Stimulated activated effector memory CD8-positive, alpha-beta T cell treated with anti-CD3 and anti-CD28 coated beads, Interleukin-12 subunit alpha, Interleukin-12 subunit beta, amount 100 ng/mL, for 72 hours (primary cell): Measurements from ENCODE around the gene TMEM43.
"Not testable (repeated sequence)": the region's sequence is repeated elsewhere in the genome, so short reads cannot be mapped to it uniquely, and the experiment has no call there.

ENCODE experiments used
- ATAC-seq: fragments of 150-1000 bp; cut with Tn5 transposase; 2 replicates; pipeline ENCODE4 v1.10.0; 2021
- DNase-seq, 2 donors: peaks; one replicate each; pipeline ENCODE4 v3.0.0; 2021 to 2022; ENCODE audit warnings: low spot score in 2 of 2
- H3K27ac Mint-ChIP-seq: one replicate; pipeline ENCODE4 v1.8.0; 2022; ENCODE audit warnings: mild to moderate bottlenecking, mixed read lengths
- H3K36me3 Mint-ChIP-seq: one replicate; pipeline ENCODE4 v1.8.0; 2022; ENCODE audit warnings: mild to moderate bottlenecking, mixed read lengths
- H3K4me1 Mint-ChIP-seq: one replicate; pipeline ENCODE4 v1.8.0; 2022; ENCODE audit warnings: mixed read lengths
- H3K4me3 Mint-ChIP-seq: one replicate; pipeline ENCODE4 v1.8.0; 2022; ENCODE audit warnings: mild to moderate bottlenecking, mixed read lengths
- H3K9me3 Mint-ChIP-seq: one replicate; pipeline ENCODE4 v1.8.0; 2022; ENCODE audit warnings: mixed read lengths

Gene TMEM43, protein sequence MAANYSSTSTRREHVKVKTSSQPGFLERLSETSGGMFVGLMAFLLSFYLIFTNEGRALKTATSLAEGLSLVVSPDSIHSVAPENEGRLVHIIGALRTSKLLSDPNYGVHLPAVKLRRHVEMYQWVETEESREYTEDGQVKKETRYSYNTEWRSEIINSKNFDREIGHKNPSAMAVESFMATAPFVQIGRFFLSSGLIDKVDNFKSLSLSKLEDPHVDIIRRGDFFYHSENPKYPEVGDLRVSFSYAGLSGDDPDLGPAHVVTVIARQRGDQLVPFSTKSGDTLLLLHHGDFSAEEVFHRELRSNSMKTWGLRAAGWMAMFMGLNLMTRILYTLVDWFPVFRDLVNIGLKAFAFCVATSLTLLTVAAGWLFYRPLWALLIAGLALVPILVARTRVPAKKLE

DNA sequence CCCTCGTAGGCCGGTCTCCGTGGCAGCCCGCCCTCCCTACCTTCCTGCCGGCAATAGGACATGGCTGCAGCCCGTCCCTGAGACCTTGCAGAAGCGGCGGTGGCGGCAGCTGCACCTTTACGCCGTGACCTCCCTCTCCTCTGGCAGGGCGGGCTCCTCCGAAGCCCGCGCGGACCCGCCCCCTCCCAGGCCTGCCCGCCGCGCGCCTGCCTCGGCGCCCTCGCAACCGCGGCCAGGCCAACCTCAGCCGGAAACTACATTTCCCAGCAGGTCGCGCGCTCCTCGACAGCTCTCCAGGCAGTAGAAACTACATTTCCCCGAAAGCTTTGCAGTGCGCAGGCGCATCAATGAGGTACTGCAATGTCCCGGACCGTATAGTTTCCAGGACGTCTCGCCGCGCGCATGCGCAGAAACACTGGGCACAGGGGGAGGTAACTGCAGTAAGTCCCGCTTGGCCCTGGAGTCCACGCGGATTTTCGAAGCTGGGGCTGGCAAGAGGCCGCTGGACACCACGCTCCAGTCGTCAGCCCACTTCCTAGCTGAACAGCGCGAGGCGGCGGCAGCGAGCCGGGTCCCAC, at the start of gene TMEM43, which contains the start of gene CHCHD4:
Gene TMEM43 (plus strand): TSS at position 438 of the 578 bp plus-strand sequence. CDS start 142 bp downstream, outside the sequence.
Gene CHCHD4 (minus strand): TSS at position 256 of the 578 bp plus-strand sequence. CDS start 194 bp downstream, at position 62.
- peaks cover 72% of the 10 kb centered on the region for H3K4me1 Mint-ChIP-seq
- peak within 1 kb of the TSS; percentile 97 for H3K27ac Mint-ChIP-seq
- ATAC-seq (peak; percentile 94), DNase-seq (peak; percentile 95 to 98)
- peaks cover 59% of the 10 kb centered on the region for H3K36me3 Mint-ChIP-seq
- H3K9me3 Mint-ChIP-seq: no peaks in the 10 kb centered on the region
- peak within 1 kb of the TSS; percentile 97 for H3K4me3 Mint-ChIP-seq

DNA sequence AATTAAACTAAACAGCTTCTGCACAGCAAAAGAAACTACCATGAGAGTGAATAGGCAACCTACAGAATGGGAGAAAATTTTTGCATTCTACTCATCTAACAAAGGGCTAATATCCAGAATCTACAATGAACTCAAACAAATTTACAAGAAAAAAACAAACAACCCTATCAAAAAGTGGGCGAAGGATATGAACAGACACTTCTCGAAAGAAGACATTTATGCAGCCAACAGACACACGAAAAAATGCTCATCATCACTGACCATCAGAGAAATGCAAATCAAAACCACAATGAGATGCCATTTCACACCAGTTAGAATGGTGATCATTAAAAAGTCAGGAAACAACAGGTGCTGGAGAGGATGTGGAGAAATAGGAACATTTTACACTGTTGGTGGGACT, 49.6 kb upstream of the TMEM43 start:
- DNase-seq, H3K9me3 Mint-ChIP-seq, H3K36me3 Mint-ChIP-seq, H3K4me1 Mint-ChIP-seq, H3K4me3 Mint-ChIP-seq, H3K27ac Mint-ChIP-seq, ATAC-seq: not testable (repeated sequence)

DNA sequence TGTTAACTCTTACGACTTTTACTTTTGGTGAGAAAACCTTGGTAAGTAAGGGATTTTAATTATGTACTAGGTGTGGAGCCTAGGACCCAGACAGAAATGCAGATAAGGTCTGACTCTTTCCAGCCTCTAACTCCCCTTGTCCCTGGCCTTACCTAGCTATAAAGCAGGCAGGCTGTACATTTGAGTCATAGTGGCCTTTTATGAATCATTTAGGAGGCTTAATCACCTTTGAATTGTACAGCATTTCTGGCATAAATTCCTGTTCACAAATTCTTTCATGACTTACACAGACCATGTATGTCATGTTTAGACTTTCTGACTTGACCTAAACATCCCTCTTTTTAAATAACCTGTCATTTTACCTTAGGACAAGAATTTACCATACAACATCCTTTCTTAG, 47.5 kb upstream of the TMEM43 start:
- no peaks in the 10 kb centered on the region for H3K4me1 Mint-ChIP-seq
- peaks cover 4% of the 10 kb centered on the region for H3K9me3 Mint-ChIP-seq
- ATAC-seq (peak; percentile 53), DNase-seq (no peak)
- no peaks in the 10 kb centered on the region for H3K36me3 Mint-ChIP-seq
- H3K4me3 Mint-ChIP-seq: no peak overlapping the region
- H3K27ac Mint-ChIP-seq: no peak overlapping the region

DNA sequence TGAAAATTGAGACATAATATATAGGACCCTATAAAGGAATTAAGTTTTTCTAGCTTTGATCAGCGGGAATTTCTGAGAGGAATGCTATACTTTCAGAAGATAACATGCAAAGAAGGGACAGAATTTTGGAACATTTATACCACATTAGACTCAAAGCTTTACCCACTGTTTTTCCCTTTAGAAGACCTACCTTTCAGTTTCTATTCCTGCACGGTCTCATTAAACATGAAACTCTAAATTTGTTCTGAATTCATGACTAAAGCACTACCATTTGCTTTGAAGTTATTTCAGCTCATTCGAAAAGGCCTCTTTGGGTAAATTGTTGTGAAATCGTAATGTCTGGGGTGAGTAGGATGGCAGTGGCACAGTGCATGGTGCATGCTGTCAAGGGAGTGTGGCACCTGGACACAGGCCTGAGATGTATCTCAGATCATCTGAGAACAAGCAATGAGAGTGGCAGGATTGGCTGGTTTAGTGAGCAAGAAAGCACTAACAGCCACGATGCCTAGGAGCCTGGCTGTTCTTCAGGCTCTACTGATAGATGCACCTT, 42.7 kb upstream of the TMEM43 start:
- H3K36me3 Mint-ChIP-seq: no peaks in the 10 kb centered on the region
- H3K9me3 Mint-ChIP-seq: no peaks in the 10 kb centered on the region
- no peaks in the 10 kb centered on the region for H3K4me1 Mint-ChIP-seq
- DNase-seq: no peak
- ATAC-seq: peak; percentile 37
- H3K27ac Mint-ChIP-seq: no peak overlapping the region
- H3K4me3 Mint-ChIP-seq: no peak overlapping the region

DNA sequence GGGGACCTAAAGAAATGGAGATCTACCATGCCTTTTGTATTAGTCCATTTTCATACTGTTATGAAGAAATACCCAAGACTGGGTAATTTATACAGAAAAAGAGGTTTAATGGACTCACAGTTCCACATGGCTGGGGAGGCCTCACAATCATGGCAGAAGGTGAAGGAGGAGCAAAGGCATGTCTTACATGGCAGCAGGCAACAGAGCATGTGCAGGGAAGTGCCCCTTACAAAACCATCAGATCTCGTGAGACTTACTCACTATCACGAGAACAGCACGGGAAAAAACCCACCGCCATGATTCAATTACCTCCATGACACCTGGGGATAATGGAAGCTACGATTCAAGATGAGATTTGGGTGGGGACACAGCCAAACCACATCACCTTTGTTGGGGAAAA, 37.4 kb upstream of the TMEM43 start:
- not testable (repeated sequence) for ATAC-seq

DNA sequence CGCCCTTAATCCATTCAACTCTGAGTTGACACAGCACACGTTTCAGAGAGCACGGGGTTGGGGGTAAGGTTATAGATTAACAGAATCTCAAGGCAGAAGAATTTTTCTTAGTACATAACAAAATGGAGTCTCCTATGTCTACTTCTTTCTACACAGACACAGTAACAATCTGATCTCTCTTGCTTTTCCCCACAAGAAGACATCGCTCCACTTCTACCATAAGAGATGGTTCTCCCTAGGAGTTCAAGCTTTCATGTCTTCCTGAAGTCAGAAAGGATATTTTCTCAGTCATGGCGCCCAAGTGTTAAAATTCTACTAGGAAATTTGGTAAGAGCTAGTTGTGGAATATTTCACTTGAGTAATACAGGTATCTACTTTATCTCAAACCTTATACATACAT, 32.9 kb upstream of the TMEM43 start:
- not testable (repeated sequence) for ATAC-seq, H3K9me3 Mint-ChIP-seq, H3K4me1 Mint-ChIP-seq, H3K36me3 Mint-ChIP-seq, DNase-seq, H3K4me3 Mint-ChIP-seq, H3K27ac Mint-ChIP-seq

More for the DNA sequence above, 37.4 kb upstream of the TMEM43 start:
- H3K4me3 Mint-ChIP-seq, H3K9me3 Mint-ChIP-seq, H3K4me1 Mint-ChIP-seq, DNase-seq, H3K36me3 Mint-ChIP-seq, H3K27ac Mint-ChIP-seq: not testable (repeated sequence)

DNA sequence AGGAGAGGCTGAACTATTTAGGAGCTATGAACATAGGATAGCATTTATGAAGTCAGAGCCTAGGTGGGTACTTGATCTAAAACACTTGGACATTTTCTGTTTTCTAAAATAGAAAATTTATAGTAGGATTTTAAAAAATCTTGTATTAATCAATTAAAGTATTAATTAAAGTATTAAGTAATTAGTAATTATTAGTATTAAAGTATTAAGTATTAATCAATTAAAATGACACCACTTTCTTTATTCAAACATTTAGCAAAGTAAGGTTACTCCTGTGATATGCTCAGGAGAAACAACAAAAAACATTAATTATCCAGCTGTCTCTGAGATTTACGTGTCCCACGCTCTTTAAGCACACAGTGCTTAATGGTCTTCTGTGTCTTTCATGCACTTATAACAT, 32.4 kb upstream of the TMEM43 start:
- Mint-ChIP-seq H3K27ac (no peak overlapping the region), H3K4me3 (no peak overlapping the region), H3K4me1 (no peaks in the 10 kb centered on the region), H3K9me3 (peaks cover 2% of the 10 kb centered on the region), H3K36me3 (no peaks in the 10 kb centered on the region)
- DNase-seq: no peak
- ATAC-seq: no peak

DNA sequence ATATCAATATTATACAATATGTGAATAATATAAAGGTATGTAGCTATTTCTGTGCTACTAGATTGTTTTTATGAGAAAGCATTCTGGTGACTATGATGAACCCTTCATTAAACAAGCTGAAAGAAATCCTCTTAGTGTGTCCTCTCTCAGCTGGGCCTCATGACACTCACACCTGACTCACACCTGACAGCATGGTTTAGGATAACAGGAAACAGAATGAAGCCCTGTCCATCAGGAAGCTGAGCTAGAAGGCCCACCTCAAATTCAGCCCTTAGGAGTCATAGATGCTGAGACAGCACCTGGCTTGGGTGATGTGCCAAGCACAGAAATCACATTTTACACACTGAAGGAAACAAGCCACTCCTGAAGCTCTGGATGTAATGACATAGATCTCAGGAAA, 31.0 kb upstream of the TMEM43 start:
- Mint-ChIP-seq H3K27ac (no peak overlapping the region), H3K36me3 (no peaks in the 10 kb centered on the region), H3K4me3 (no peak overlapping the region), H3K9me3 (peaks cover 5% of the 10 kb centered on the region), H3K4me1 (no peaks in the 10 kb centered on the region)
- DNase-seq (no peak), ATAC-seq (no peak)

DNA sequence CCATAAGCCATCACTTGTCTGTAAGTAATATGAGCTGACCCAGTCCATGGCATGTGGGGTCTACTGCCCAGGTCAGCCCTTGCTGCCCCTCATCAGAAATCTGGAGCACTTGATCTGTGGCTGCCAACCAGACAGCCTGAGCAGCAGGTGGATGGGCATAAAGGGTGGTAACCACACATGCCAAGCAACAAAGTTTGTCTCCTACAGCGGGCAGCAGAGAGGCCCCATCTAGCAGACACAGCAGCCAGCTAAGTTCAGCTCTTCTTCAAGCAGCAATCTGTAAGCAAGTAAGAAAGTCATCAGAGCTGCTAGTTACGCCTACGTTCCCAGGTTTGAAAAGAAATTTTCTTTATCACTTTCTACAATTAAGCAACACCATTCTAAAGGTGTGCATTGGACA, 28.1 kb upstream of the TMEM43 start:
- H3K4me1 Mint-ChIP-seq: no peaks in the 10 kb centered on the region
- H3K4me3 Mint-ChIP-seq: no peak overlapping the region
- ATAC-seq (no peak), DNase-seq (no peak)
- no peak overlapping the region for H3K27ac Mint-ChIP-seq
- H3K36me3 Mint-ChIP-seq: no peaks in the 10 kb centered on the region
- H3K9me3 Mint-ChIP-seq: peaks cover 5% of the 10 kb centered on the region

DNA sequence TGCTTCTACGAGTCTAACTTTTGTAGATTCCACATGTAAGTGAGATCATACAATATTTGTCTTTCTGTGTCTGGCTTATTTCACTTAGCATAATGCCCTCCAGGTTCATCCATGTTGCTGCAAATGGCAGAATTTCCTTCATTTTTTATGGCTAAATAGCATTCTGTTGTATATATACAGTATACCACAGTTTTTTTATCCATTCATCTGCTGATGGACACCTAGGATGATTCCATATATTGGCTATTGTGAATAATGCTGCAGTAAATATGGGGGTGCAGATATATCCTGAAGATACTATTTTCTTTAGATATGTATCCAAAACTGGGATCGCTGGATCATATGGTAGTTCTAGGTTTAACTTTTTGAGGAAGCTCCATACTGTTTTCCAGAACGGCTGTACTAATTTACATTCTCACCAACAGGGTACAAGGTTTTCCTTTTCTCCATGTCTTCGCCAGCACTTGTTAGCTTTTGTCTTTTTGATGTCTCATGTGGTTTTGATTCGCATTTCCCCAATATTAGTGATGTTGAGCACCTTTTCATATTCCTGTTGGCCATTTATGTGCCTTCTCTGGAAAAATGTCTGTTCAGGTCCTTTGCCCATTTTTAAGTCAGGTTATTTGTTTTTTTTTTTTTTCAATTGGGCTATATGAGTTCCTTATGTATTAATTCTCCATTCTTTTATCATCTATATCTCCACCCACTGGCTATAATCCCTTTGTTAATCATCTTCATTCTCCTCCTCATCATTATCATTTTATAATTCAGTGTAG, 27.0 kb upstream of the TMEM43 start:
- DNase-seq (no peak), ATAC-seq (no peak)
- no peak overlapping the region for H3K27ac Mint-ChIP-seq
- H3K9me3 Mint-ChIP-seq: peaks cover 5% of the 10 kb centered on the region
- no peaks in the 10 kb centered on the region for H3K36me3 Mint-ChIP-seq
- H3K4me1 Mint-ChIP-seq: no peaks in the 10 kb centered on the region
- H3K4me3 Mint-ChIP-seq: no peak overlapping the region

DNA sequence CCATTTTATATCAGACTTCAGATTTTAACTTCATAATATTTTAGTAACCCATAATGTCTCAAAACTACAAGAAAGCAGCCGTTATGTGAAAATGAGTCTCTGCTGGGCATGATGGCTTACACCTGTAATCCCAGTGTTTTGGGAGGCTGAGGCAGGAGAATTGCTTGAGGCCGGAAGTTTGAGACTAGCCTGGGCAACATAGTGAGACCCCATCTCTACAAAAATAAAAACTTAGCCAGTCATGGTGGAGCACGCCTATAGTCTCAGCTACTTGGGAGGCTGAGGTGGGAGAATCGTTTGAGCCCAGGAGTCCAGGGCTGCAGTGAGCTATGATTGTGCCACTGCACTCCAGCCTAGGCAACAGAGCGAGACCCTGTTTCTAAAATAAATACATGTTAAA, 15.0 kb upstream of the TMEM43 start:
- peaks cover 36% of the 10 kb centered on the region for H3K36me3 Mint-ChIP-seq
- ATAC-seq: not testable (repeated sequence)

DNA sequence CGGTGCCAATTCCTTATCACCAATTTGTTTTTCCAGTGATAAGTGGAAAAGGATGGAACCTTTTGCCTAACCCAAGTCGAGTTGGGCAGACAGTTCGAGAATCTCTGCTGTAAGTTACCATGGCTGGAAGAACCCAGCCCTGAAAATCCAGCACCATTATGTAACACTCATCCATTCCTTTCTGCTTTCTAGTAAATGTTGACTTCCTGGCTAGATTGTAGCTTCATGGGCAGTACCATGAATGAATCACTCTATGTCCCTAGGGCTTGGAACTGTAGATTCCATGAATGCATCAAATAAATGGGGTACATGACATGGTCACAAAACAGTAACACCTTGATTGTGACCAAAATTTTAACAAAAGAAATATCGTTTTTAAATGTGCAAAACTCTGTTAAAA, 14.2 kb upstream of the TMEM43 start:
- no peaks in the 10 kb centered on the region for H3K4me1 Mint-ChIP-seq
- no peak for ATAC-seq
- H3K4me3 Mint-ChIP-seq: no peak overlapping the region
- no peaks in the 10 kb centered on the region for H3K9me3 Mint-ChIP-seq
- no peak for DNase-seq
- H3K27ac Mint-ChIP-seq: no peak overlapping the region
- H3K36me3 Mint-ChIP-seq: peaks cover 38% of the 10 kb centered on the region

More for the DNA sequence above, 15.0 kb upstream of the TMEM43 start:
- not testable (repeated sequence) for H3K27ac Mint-ChIP-seq, H3K4me3 Mint-ChIP-seq, H3K9me3 Mint-ChIP-seq, H3K4me1 Mint-ChIP-seq, DNase-seq

DNA sequence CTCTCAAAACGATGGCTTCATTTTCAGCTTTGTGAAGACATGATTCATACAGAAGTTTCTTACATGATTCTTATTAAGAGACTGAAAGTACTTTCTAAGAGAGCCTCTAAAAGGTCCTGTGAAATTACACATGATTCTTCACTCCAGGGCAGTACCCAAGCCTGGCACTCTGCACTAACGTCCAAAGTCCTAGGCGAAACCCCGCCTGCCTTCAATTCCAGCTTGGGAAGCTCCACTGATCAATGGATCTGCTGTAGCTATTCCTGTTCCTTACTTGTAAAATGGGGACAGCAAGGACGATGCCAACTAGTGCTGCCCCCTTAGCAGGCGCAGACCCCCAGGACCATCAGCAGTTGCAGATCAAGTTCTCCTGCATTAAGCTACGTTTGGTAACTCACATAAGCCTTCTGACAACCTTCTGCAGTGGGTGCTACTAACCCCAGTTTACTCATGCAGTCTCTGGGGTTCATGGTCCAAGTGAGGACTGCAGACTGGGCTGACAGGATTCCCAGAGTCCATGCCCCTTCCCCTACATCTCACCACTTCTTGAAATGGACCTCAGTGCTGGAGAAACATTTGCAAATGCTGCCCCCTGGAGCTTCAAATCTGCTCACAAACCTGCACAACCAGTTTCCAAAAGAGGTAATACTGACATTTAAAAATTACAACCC, 10.8 kb upstream of the TMEM43 start:
- H3K4me1 Mint-ChIP-seq: no peaks in the 10 kb centered on the region
- no peak overlapping the region for H3K27ac Mint-ChIP-seq
- H3K4me3 Mint-ChIP-seq: no peak overlapping the region
- H3K9me3 Mint-ChIP-seq: no peaks in the 10 kb centered on the region
- H3K36me3 Mint-ChIP-seq: peaks cover 43% of the 10 kb centered on the region
- DNase-seq: no peak
- ATAC-seq: no peak

DNA sequence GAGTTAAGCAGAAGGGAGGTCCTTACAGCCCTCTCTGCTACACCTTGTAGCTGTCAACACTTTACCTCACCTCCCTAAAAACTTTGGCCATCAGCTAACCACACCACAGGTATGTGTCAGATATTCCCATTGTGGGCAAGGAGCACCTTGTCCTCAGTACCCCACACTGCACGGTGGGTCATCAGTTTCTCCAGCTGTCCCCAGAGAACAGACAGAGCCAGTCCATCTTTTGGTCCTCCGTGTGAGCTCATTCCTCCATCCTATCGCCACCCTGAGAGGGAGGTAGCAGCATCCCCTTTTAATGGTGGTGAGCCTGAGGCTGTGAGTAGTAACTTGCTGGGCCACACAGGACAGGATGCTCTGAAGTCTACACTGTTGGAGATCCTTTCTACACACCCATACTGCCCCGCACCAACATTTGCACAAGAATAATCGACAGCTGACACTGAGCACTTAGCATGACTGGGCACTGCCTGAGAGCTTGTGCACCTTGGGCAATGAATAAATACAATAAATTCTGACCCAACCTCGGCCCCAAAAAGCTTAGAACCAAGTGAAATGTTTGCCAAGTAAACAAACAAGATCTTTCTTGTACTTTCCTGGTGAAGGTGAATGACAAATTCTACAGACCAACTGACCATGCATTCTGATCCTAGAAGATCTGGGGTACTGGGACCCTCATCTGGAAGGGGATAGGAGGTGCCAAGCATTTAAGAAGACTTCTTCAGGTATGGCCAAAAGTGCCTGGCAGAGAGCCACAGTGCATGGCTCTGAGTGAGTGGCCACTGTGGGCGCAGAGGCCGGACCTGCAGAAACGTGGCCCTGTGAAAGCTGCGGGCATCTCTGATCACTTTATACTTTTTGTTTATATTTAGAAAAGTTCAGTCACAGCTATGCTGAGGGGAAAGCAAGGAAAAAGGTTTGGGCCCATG, 7.1 kb upstream of the TMEM43 start:
- H3K4me3 Mint-ChIP-seq: no peak overlapping the region
- H3K4me1 Mint-ChIP-seq: peaks cover 24% of the 10 kb centered on the region
- no peaks in the 10 kb centered on the region for H3K9me3 Mint-ChIP-seq
- no peak for ATAC-seq
- peaks cover 41% of the 10 kb centered on the region for H3K36me3 Mint-ChIP-seq
- no peak for DNase-seq
- no peak overlapping the region for H3K27ac Mint-ChIP-seq
